Natural killer cell (primary cell): Measurements from ENCODE around the gene LEF1. TPM values are rescaled to one million over a fixed set of nuclear protein-coding genes. Genes with fewer than 3 reads are reported as not detected.

Experiments used
- ATAC-seq, 3 donors: fragments of 150-1000 bp in 2 of 3; fragments of 200-7000 bp in 1 of 3; cut with Tn5 transposase; 1 replicate in 1 of 3; 2 replicates in 2 of 3; pipeline ENCODE4 v1.10.0; 2021; ENCODE audit warnings: mild to moderate bottlenecking in 2 of 3, moderate library complexity in 2 of 3
- DNase-seq, 2 donors: peaks; one replicate each; pipeline versions ENCODE4 v3.0.0 to v3.0.0-alpha.2; 2013 to 2021; ENCODE audit warnings: mixed read lengths in 1 of 2
- H3K27ac ChIP-seq: one replicate; pipeline ENCODE4 v1.5.1; 2013; ENCODE audit warnings: mild to moderate bottlenecking, low read length
- H3K27me3 ChIP-seq: one replicate; pipeline ENCODE4 v1.6.1; 2013; ENCODE audit warnings: low read length; ENCODE audit not compliant: control insufficient read depth, insufficient read depth
- H3K36me3 ChIP-seq: one replicate; pipeline ENCODE4 v1.6.1; 2013; ENCODE audit warnings: low read length; ENCODE audit not compliant: control insufficient read depth, insufficient read depth
- H3K4me1 ChIP-seq: one replicate; pipeline ENCODE4 v1.6.1; 2013; ENCODE audit warnings: low read length; ENCODE audit not compliant: control insufficient read depth, insufficient read depth
- H3K4me3 ChIP-seq: one replicate; pipeline ENCODE4 v1.5.1; 2013; ENCODE audit warnings: low read length
- H3K9me3 ChIP-seq: one replicate; pipeline ENCODE4 v1.6.1; 2013; ENCODE audit warnings: low read length; ENCODE audit not compliant: control insufficient read depth, insufficient read depth
- H3K27ac Mint-ChIP-seq, 2 donors: one replicate each; pipeline ENCODE4 v1.8.0; 2022; ENCODE audit warnings: mild to moderate bottlenecking in 2 of 2, mixed read lengths in 2 of 2, moderate library complexity in 1 of 2
- H3K27me3 Mint-ChIP-seq, 2 donors: one replicate each; pipeline ENCODE4 v1.8.0; 2022; ENCODE audit warnings: low read depth in 2 of 2, mixed read lengths in 2 of 2
- H3K36me3 Mint-ChIP-seq: one replicate; pipeline ENCODE4 v1.8.0; 2022; ENCODE audit warnings: mixed read lengths
- H3K4me1 Mint-ChIP-seq, 2 donors: one replicate each; pipeline ENCODE4 v1.8.0; 2022; ENCODE audit warnings: mixed read lengths in 2 of 2
- H3K4me3 Mint-ChIP-seq: one replicate; pipeline ENCODE4 v1.8.0; 2022; ENCODE audit warnings: mild to moderate bottlenecking, moderate library complexity, mixed read lengths
- H3K9me3 Mint-ChIP-seq, 2 donors: one replicate each; pipeline ENCODE4 v1.8.0; 2022; ENCODE audit warnings: mixed read lengths in 2 of 2
- WGBS: methylation state at CpG from one replicate; pipeline ENCODE4 v1.1.7; 2013; ENCODE audit warnings: missing lambda C conversion rate; ENCODE audit not compliant: insufficient coverage; 5-methylcytosine and 5-hydroxymethylcytosine counted together
- intact Hi-C: fragments of 100-400 bp; cut with micrococcal nuclease; formaldehyde crosslinking; loops from one replicate; pipeline ENCODE4 v1.14.2; 2022
- total RNA-seq, 4 donors: library from RNA; stranded (reverse); fragments of 120-200 nt in 1 of 4; gene quantifications; one replicate each; pipeline versions ENCODE4 v1.2.3 to v1.2.4, GENCODE V29; 2013 to 2022
- TF ChIP-seq, protein P1 (sequence below): fragments of 200-600 bp; IDR thresholded peaks from one replicate; pipeline ENCODE4 v1.8.0; 2022; ENCODE audit warnings: antibody characterized with exemption

LEF1 gene
- total RNA-seq, 3 donors from 2014 or later (not counting 1 experiment from before 2014, with no cell fraction given) = 18.7 to 39.8 (median 24.5) TPM

DNA sequence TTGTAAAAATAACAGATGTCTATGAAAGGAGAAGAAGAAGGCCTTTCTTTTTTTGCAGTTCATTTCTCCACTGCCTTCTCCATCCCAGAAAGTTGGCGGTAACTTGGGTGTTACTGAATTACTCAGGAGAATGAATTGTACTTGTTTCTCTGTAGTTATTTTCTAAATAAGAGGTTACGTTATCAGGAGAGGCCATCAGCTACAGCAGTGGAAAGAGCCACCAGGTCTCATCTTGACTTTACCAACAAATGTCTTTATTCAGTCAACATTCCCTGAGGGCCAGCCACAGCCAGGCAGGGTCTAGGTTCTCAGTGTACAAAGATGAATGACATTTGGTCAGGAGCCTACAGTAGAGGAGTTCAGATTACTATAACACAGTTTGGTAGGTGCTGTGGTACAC lies 170.9 kb downstream of the LEF1 start:
- 90% methylated on average over 2 of the region's 2 CpGs for WGBS

More for the DNA sequence above, 170.9 kb downstream of the LEF1 start:
- ATAC-seq (no peak), DNase-seq (no peak)
- Mint-ChIP-seq H3K9me3 (peaks cover 0 to 2% of the 10 kb centered on the region in 2 donors), H3K27ac (no peak overlapping the region), H3K4me1 (peaks cover 43 to 67% of the 10 kb centered on the region in 2 donors), H3K27me3 (no peaks in the 10 kb centered on the region), H3K4me3 (no peak overlapping the region), H3K36me3 (no peaks in the 10 kb centered on the region)
- H3K36me3 ChIP-seq = no peaks in the 10 kb centered on the region
- intact Hi-C loops = no loop called here
- H3K4me3 ChIP-seq = no peak overlapping the region
- no peak overlapping the region for H3K27ac ChIP-seq
- H3K9me3 ChIP-seq = no peaks in the 10 kb centered on the region
- TF ChIP-seq, protein P1, sequence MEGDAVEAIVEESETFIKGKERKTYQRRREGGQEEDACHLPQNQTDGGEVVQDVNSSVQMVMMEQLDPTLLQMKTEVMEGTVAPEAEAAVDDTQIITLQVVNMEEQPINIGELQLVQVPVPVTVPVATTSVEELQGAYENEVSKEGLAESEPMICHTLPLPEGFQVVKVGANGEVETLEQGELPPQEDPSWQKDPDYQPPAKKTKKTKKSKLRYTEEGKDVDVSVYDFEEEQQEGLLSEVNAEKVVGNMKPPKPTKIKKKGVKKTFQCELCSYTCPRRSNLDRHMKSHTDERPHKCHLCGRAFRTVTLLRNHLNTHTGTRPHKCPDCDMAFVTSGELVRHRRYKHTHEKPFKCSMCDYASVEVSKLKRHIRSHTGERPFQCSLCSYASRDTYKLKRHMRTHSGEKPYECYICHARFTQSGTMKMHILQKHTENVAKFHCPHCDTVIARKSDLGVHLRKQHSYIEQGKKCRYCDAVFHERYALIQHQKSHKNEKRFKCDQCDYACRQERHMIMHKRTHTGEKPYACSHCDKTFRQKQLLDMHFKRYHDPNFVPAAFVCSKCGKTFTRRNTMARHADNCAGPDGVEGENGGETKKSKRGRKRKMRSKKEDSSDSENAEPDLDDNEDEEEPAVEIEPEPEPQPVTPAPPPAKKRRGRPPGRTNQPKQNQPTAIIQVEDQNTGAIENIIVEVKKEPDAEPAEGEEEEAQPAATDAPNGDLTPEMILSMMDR = no peak
- H3K27me3 ChIP-seq = no peaks in the 10 kb centered on the region
- no peaks in the 10 kb centered on the region for H3K4me1 ChIP-seq

Other genes with a start within 250 kb of the LEF1 start
- gene CYP2U1, start 237.4 kb downstream of the LEF1 start, total RNA-seq = 1 to 10 TPM; 2.5 to 4.5 (median 3.4) TPM
- 10 to 100 TPM in 2 of 3 donors, 1 to 10 TPM in 1; 9.1 to 16.5 (median 14.4) TPM for gene HADH, start 179.0 kb downstream of the LEF1 start, total RNA-seq